Left lung (tissue), 10 donors: ENCODE measurements around the gene DNM2. TPM values are rescaled to one million over a fixed set of nuclear protein-coding genes. Genes with fewer than 3 reads are reported as not detected.

Experiments used
- ATAC-seq: fragments of 200-7000 bp; cut with Tn5 transposase; one replicate; pipeline ENCODE4 v1.9.1; 2020; ENCODE audit warnings: moderate library complexity
- DNase-seq, 4 donors: peaks; one replicate each; pipeline ENCODE4 v3.0.0-alpha.2; 2013 to 2020
- H3K27ac ChIP-seq, 2 donors: fragments of 200-600 bp; sonication (generic) in 1 of 2; one replicate each; pipeline versions ENCODE4 v1.5.0 to v1.8.0; 2020 to 2021
- H3K27me3 ChIP-seq, 2 donors: fragments of 200-600 bp; sonication (generic) in 1 of 2; one replicate each; pipeline versions ENCODE4 v1.5.0 to v1.8.0; 2020 to 2021
- H3K36me3 ChIP-seq, 2 donors: fragments of 200-600 bp; sonication (generic) in 1 of 2; one replicate each; pipeline versions ENCODE4 v1.5.0 to v1.8.0; 2020 to 2021
- H3K4me1 ChIP-seq, 2 donors: fragments of 200-600 bp; one replicate each; pipeline ENCODE4 v1.8.0; 2021
- H3K4me3 ChIP-seq, 2 donors: fragments of 200-600 bp; sonication (generic) in 1 of 2; one replicate each; pipeline versions ENCODE4 v1.5.0 to v1.8.0; 2020 to 2021; ENCODE audit warnings: mild to moderate bottlenecking in 1 of 2
- H3K9me3 ChIP-seq, 2 donors: fragments of 200-600 bp; sonication (generic) in 1 of 2; one replicate each; pipeline versions ENCODE4 v1.5.0 to v1.8.0; 2020 to 2021
- intact Hi-C, 2 donors: fragments of 100-400 bp; cut with DNase I; formaldehyde crosslinking; loops; one replicate each; pipeline versions ENCODE4 v1.11.2 to v1.14.2; 2022
- polyA plus RNA-seq, 6 donors: library from polyadenylated mRNA; unstranded; fragments of 120-200 nt; gene quantifications; one replicate each; pipeline ENCODE4 v1.2.1, GENCODE V29; 2013; ENCODE audit not compliant: insufficient read length in 6 of 6
- total RNA-seq, 2 donors: library from RNA; stranded (reverse); fragmentation: NEBNext Ultra II Directional; extraction: Animal tissue kit (Norgen Biotek cat#: 25700); gene quantifications; one replicate each; pipeline ENCODE4 v1.2.1, GENCODE V29; 2021
- TF ChIP-seq, protein P1 (sequence below), 2 donors: fragments of 200-600 bp; sonication (generic) in 1 of 2; IDR thresholded peaks; one replicate each; pipeline versions ENCODE4 v1.5.0 to v1.8.0; 2021; ENCODE audit warnings: antibody characterized with exemption in 2 of 2
- donor health status: DM: no; HTN: yes; CAD: no.
- donor health status: DM: no; HTN: no; CAD: no.

The DNM2 gene
- total and polyA plus RNA-seq, 8 donors, result 88.4 to 268 (median 101) TPM

DNA sequence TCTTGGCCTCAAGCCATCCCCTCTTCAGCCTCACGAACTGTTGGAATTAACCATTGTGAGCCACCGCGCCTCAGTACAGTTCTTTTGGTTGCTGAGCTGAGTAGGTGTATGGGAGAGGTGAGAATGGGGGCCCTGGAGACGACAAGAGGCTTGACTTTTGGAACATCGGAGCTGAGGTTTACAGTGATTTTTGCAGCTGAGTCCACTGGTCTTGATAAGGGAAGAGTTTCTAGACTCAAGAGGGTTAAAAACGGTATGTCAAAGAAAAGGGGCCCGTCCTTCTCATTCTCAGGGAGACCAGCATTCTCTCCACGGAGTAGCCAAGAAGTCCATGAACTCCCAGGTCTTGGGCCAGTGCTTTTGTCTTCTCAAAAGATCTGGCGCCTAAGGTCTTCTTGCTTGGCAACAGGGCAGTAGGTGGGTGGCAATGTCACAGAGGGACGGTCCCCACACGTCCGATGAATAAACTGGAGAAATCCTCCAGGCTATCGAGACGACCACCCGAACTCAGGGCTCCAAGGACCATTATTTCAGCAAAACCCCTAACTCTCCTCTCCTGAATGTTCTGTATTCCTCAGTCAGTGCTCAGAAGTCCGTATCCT, 23.1 kb upstream of the DNM2 start:
- no peak overlapping the region for H3K4me3 ChIP-seq
- H3K27me3 ChIP-seq, result no peaks in the 10 kb centered on the region
- intact Hi-C loops, result no loop called here
- TF ChIP-seq, protein P1, sequence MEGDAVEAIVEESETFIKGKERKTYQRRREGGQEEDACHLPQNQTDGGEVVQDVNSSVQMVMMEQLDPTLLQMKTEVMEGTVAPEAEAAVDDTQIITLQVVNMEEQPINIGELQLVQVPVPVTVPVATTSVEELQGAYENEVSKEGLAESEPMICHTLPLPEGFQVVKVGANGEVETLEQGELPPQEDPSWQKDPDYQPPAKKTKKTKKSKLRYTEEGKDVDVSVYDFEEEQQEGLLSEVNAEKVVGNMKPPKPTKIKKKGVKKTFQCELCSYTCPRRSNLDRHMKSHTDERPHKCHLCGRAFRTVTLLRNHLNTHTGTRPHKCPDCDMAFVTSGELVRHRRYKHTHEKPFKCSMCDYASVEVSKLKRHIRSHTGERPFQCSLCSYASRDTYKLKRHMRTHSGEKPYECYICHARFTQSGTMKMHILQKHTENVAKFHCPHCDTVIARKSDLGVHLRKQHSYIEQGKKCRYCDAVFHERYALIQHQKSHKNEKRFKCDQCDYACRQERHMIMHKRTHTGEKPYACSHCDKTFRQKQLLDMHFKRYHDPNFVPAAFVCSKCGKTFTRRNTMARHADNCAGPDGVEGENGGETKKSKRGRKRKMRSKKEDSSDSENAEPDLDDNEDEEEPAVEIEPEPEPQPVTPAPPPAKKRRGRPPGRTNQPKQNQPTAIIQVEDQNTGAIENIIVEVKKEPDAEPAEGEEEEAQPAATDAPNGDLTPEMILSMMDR (IDR thresholded peaks at IDR 0.05), result no peak
- no peak overlapping the region for H3K27ac ChIP-seq
- DNase-seq (no peak), ATAC-seq (no peak)
- H3K9me3 ChIP-seq, result no peaks in the 10 kb centered on the region
- peaks cover 0 to 28% of the 10 kb centered on the region in 2 donors for H3K36me3 ChIP-seq
- H3K4me1 ChIP-seq, result peaks cover 0 to 14% of the 10 kb centered on the region in 2 donors

DNA sequence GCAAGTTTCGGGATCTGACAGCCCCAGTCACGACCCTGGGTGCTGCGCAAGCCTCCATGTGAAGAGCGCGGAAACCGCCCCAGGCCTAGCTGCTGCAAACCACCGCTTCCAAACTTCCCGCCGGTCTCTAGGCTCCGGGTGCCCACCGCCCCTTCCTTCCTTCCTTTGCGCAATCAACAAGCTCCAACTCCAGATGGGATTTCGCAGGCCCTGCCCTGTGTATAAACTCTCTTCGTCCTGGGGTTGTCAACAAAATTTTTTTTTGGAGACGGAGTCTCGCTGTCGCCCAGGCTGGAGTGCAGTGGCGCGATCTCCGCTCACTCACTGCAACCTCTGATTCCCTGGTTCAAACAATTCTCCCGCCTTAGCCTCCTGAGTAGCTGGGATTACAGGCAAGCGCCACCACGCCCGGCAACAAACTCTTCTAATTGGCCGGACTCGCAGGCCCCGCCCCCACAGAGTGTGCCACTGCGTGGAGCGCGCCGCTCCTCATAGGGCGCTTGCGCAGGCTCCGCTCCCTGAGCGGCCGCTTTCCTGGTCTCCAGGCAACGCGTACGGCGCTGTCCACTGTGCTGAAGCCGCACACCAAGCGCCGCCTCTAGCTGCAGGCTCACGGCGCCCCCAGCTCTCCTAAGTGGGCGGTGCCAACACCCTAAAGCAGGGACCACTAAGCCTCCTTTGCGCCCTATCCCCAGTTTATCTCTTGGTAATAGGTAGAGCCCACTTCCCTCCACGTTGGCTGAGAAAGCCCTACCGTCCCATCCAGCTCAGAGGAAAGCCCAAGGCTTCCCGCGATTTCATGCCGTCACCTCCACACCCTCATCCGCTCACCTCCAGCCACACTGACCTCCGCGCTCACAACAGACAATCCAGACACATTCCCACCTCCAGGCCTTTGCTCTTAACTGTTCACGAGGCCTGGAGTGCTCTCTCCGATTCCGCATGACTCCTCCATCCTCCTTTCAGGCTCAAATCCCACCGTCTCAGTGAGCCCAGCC, 22.2 kb upstream of the DNM2 start:
- peaks cover 0 to 19% of the 10 kb centered on the region in 2 donors for H3K36me3 ChIP-seq
- intact Hi-C loops, result no loop called here
- H3K9me3 ChIP-seq, result no peaks in the 10 kb centered on the region
- H3K4me1 ChIP-seq, result peaks cover 0 to 14% of the 10 kb centered on the region in 2 donors
- DNase-seq, result peak; percentile 84 to 98 (median 94)
- H3K4me3 ChIP-seq, result peak overlapping the region in 1 of 2 donors; percentile 1
- no peaks in the 10 kb centered on the region for H3K27me3 ChIP-seq
- ATAC-seq, result peak; percentile 99
- TF ChIP-seq, protein P1 (IDR thresholded peaks at IDR 0.05), result no peak
- H3K27ac ChIP-seq, result no peak overlapping the region

DNA sequence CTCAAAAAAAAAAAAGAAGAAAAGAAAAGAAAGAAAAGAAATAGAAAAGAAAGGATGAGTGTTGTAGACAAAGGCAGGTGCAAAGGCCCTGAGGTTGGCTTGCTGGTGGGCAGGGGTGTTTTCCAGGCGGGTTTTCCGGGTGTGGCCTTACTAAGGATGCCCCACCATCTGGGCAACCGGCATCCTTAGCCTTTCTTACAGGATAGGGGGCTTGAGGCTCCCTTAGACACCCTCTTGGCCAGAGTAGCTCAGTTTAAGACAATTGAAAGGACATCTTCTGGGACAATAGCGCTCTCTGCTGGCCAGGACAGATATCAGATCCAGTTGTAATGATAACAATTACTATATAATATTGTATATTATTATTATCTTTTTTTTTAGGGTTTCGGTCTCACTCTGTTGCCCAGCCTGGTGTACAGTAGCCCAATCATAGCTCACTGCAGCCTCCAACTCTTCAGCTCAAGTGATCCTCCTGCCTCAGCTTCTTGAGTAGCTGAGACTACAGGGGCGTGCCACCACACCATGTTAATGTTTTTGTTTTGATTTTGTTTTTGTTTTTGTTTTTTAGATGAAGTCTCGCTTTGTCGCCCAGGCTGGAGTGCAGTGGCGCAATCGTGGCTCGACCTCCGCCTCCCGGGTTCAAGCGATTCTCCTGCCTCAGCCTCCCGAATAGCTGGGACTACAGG, 18.1 kb upstream of the DNM2 start:
- no peaks in the 10 kb centered on the region for H3K9me3 ChIP-seq
- DNase-seq, result peak in 1 of 4 donors; percentile 43
- peaks cover 5 to 31% of the 10 kb centered on the region in 2 donors for H3K4me1 ChIP-seq
- H3K36me3 ChIP-seq, result no peaks in the 10 kb centered on the region
- TF ChIP-seq, protein P1 (IDR thresholded peaks at IDR 0.05), result peak; percentile 52 to 59
- H3K4me3 ChIP-seq, result no peak overlapping the region
- H3K27ac ChIP-seq, result no peak overlapping the region
- no peaks in the 10 kb centered on the region for H3K27me3 ChIP-seq
- intact Hi-C loops, result loop anchor here in 1 of 2 donors (5.0 kb wide), 1 partner anchor 117 kb away; no protein-coding TSS in a partner anchor
- ATAC-seq, result peak; percentile 15

DNA sequence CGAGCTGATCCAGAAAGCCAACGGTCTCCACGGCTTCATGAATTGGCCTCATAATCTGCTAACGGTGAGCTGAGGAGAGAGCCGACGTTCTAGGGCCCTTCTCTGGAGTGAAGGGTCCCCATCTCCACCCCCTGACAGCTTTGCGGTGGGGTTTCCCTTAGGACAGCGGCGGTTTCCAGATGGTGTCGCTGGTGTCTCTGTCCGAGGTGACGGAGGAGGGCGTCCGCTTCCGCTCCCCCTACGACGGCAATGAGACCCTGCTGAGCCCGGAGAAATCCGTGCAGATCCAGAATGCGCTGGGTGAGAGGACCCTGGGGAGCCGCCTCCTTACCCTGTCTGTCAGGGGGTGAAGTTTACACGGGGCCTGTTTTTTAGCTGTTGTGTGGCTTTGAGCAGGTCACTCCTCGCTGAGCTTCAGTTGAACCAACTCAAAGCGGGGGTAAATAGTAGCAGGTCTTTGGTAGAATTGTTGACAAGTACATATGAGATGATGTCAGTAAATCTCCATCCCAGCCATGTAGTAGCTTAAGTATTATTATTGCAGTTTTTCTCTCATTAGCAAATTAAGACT, 15.8 kb upstream of the DNM2 start:
- ATAC-seq (peak; percentile 29), DNase-seq (no peak)
- Histone ChIP-seq H3K27ac (no peak overlapping the region), H3K36me3 (no peaks in the 10 kb centered on the region), H3K9me3 (no peaks in the 10 kb centered on the region), H3K4me3 (peak overlapping the region; percentile 71 to 83), H3K4me1 (peaks cover 5 to 18% of the 10 kb centered on the region in 2 donors), H3K27me3 (no peaks in the 10 kb centered on the region)
- intact Hi-C loops, result loop anchor here in 1 of 2 donors (5.0 kb wide), 1 partner anchor 120 kb away; no protein-coding TSS in a partner anchor
- TF ChIP-seq, protein P1 (IDR thresholded peaks at IDR 0.05), result no peak
